ENCODE data around the gene PEPD. TPM values are rescaled to one million over a fixed set of nuclear protein-coding genes. Genes with fewer than 3 reads are reported as not detected.

PEPD gene
- total RNA-seq, 1 experiment from 2014 or later = 40.5 TPM

GRCh38 chr19:33508941-33509614 is 12.5 kb downstream of the PEPD start:
- ATAC-seq (no peak), DNase-seq (ENCODE audit: low read depth, low spot score) (no peak)
- Histone ChIP-seq H3K36me3 (ENCODE audit: control insufficient read depth in 1 of 2, insufficient read depth in 2 of 2, low read length in 2 of 2) (no peaks in the 10 kb centered on the region), H4K20me1 (ENCODE audit: insufficient read depth) (no peaks in the 10 kb centered on the region), H3K27ac (ENCODE audit: low read depth, low read length) (no peak overlapping the region), H3K9me2 (ENCODE audit: insufficient read depth) (no peaks in the 10 kb centered on the region), H3K79me2 (ENCODE audit: insufficient read depth, low read length) (no peaks in the 10 kb centered on the region), H3K4me3 (replicated peaks in 1 of 2; ENCODE audit: low read depth in 1 of 2, low read length in 2 of 2) (no peak overlapping the region), H2AFZ (ENCODE audit: low read depth, low read length, poor library complexity, severe bottlenecking) (no peak overlapping the region), H3K9ac (ENCODE audit: low read length) (no peak overlapping the region), H3K4me1 (ENCODE audit: control insufficient read depth in 1 of 2, insufficient read depth in 2 of 2, low read length in 2 of 2) (no peaks in the 10 kb centered on the region), H3K9me3 (ENCODE audit: control insufficient read depth in 1 of 2, insufficient read depth in 1 of 2, low read depth in 1 of 2, low read length in 2 of 2) (no peaks in the 10 kb centered on the region), H3K4me2 (ENCODE audit: low read length) (no peak overlapping the region), H3K27me3 (ENCODE audit: insufficient read depth, low read length) (no peaks in the 10 kb centered on the region)
- intact Hi-C loops (cut with micrococcal nuclease) = no loop called here
- no TSS peak for BruUV-seq (replicated peaks)
- ChIA-PET RAD21 (ENCODE audit: low non-redundant PET in 1 of 2, low total read pairs in 2 of 2, uncharacterized antibody in 2 of 2, unreplicated experiment in 2 of 2) (no interaction called here), POLR2A (no interaction called here), CTCF (no interaction called here)
- TF ChIP-seq EZH2 (IDR thresholded peaks at IDR 0.05) (no peak), ELF1 (IDR thresholded peaks at IDR 0.05; ENCODE audit: borderline replicate concordance, low read depth) (no peak), CTCF (IDR thresholded peaks at IDR 0.05 in 2 of 3, conservative IDR thresholded peaks at IDR 0.05 in 1 of 3; ENCODE audit: borderline replicate concordance in 1 of 3, insufficient read depth in 1 of 3, low read depth in 2 of 3, low read length in 2 of 3) (no peak), SP1 (IDR thresholded peaks at IDR 0.05; ENCODE audit: low read depth) (no peak), ZBTB33 (IDR thresholded peaks at IDR 0.05; ENCODE audit: extremely low read depth, insufficient replicate concordance, low read length) (no peak), TCF7L2 (IDR thresholded peaks at IDR 0.05; ENCODE audit: borderline replicate concordance, extremely low read depth, insufficient read depth, insufficient read length) (no peak), ZNF274 (IDR thresholded peaks at IDR 0.05; ENCODE audit: low read depth, low read length) (no peak), JUND (IDR thresholded peaks at IDR 0.05) (no peak), POLR2AphosphoS5 (IDR thresholded peaks at IDR 0.05; ENCODE audit: low read depth, low read length) (no peak), CEBPB (IDR thresholded peaks at IDR 0.05; ENCODE audit: low read depth) (no peak), EZH2phosphoT487 (IDR thresholded peaks at IDR 0.05; ENCODE audit: borderline replicate concordance) (no peak), ATF3 (IDR thresholded peaks at IDR 0.05) (no peak), POLR2A (IDR thresholded peaks at IDR 0.05; ENCODE audit: borderline replicate concordance, extremely low read depth, insufficient read depth, insufficient read length) (no peak), SIN3A (IDR thresholded peaks at IDR 0.05; ENCODE audit: low read depth) (no peak), FOSL1 (IDR thresholded peaks at IDR 0.05; ENCODE audit: low read depth) (no peak), CBX3 (IDR thresholded peaks at IDR 0.05; ENCODE audit: low read depth) (no peak)

Measured in HCT116 (cell line).